H9 (cell line): ENCODE measurements around the gene AMIGO3. TPM values are rescaled to one million over a fixed set of nuclear protein-coding genes. Genes with fewer than 3 reads are reported as not detected.
"Not testable (repeated sequence)": the region's sequence is repeated elsewhere in the genome, so short reads cannot be mapped to it uniquely, and the experiment has no call there.

Experiments
- DNase-seq: peaks from one replicate; pipeline ENCODE4 v3.0.0-alpha.2; 2017
- H2AFZ ChIP-seq: one replicate; pipeline ENCODE4 v1.6.1; 2013; ENCODE audit warnings: mild to moderate bottlenecking, low read length, control low read depth, moderate library complexity
- H2AK5ac ChIP-seq: 2 replicates; pipeline ENCODE4 v1.6.1; 2013; ENCODE audit warnings: low read length, control low read depth, mixed read lengths; ENCODE audit not compliant: insufficient read length
- H2BK120ac ChIP-seq: one replicate; pipeline ENCODE4 v1.6.1; 2013; ENCODE audit warnings: low read depth, mild to moderate bottlenecking, low read length, control low read depth, inconsistent platforms; ENCODE audit not compliant: poor library complexity, severe bottlenecking
- H2BK12ac ChIP-seq: 2 replicates; pipeline ENCODE4 v1.6.1; 2013; ENCODE audit warnings: low read length, control low read depth, mixed read lengths, low read depth; ENCODE audit not compliant: insufficient read length
- H2BK15ac ChIP-seq: 2 replicates; pipeline ENCODE4 v1.6.1; 2013; ENCODE audit warnings: low read depth, low read length, control low read depth
- H2BK20ac ChIP-seq: one replicate; pipeline ENCODE4 v1.6.1; 2013; ENCODE audit warnings: low read depth, mild to moderate bottlenecking, low read length, control low read depth, inconsistent platforms; ENCODE audit not compliant: poor library complexity, severe bottlenecking
- H2BK5ac ChIP-seq: 2 replicates; pipeline ENCODE4 v1.6.1; 2013; ENCODE audit warnings: low read length, control low read depth, mixed read lengths; ENCODE audit not compliant: insufficient read length
- H3K14ac ChIP-seq: 2 replicates; pipeline ENCODE4 v1.6.1; 2013; ENCODE audit warnings: low read length, control low read depth; ENCODE audit not compliant: insufficient read depth
- H3K18ac ChIP-seq: 2 replicates; pipeline ENCODE4 v1.6.1; 2013; ENCODE audit warnings: low read depth, mild to moderate bottlenecking, mixed read lengths, low read length, control low read depth; ENCODE audit not compliant: insufficient read length
- H3K23ac ChIP-seq: 2 replicates; pipeline ENCODE4 v1.6.1; 2013; ENCODE audit warnings: low read length, control low read depth, mixed read lengths, low read depth; ENCODE audit not compliant: insufficient read length
- H3K23me2 ChIP-seq: 2 replicates; pipeline ENCODE4 v1.6.1; 2013; ENCODE audit warnings: low read depth, mild to moderate bottlenecking, mixed read lengths, low read length, control low read depth; ENCODE audit not compliant: insufficient read length, poor library complexity, severe bottlenecking
- H3K27ac ChIP-seq: 2 replicates; pipeline ENCODE4 v1.5.1; 2013; ENCODE audit warnings: low read length, control low read depth, mixed read lengths, low read depth; ENCODE audit not compliant: insufficient read length
- H3K27me3 ChIP-seq: 2 replicates; pipeline ENCODE4 v1.6.1; 2013; ENCODE audit warnings: low read length, control low read depth, inconsistent platforms; ENCODE audit not compliant: insufficient read depth
- H3K4ac ChIP-seq: 2 replicates; pipeline ENCODE4 v1.6.1; 2013; ENCODE audit warnings: low read depth, mild to moderate bottlenecking, control low read depth, inconsistent platforms, low read length, moderate library complexity
- H3K4me1 ChIP-seq: 2 replicates; pipeline ENCODE4 v1.6.1; 2013; ENCODE audit warnings: low read length, control low read depth, inconsistent platforms; ENCODE audit not compliant: insufficient read depth
- H3K4me2 ChIP-seq: 2 replicates; pipeline ENCODE4 v1.6.1; 2013; ENCODE audit warnings: low read length, control low read depth, mixed read lengths; ENCODE audit not compliant: insufficient read length, insufficient read depth
- H3K56ac ChIP-seq: 2 replicates; pipeline ENCODE4 v1.6.1; 2013; ENCODE audit warnings: low read depth, mild to moderate bottlenecking, mixed read lengths, low read length, control low read depth; ENCODE audit not compliant: insufficient read length
- H3K79me1 ChIP-seq: 2 replicates; pipeline ENCODE4 v1.6.1; 2013; ENCODE audit warnings: low read depth, mild to moderate bottlenecking, moderate library complexity, low read length, control low read depth, inconsistent platforms; ENCODE audit not compliant: insufficient read depth, poor library complexity, severe bottlenecking
- H3K79me2 ChIP-seq: 2 replicates; pipeline ENCODE4 v1.6.1; 2013; ENCODE audit warnings: low read length, control low read depth, inconsistent platforms; ENCODE audit not compliant: insufficient read depth
- H3K9ac ChIP-seq: 2 replicates; pipeline ENCODE4 v1.6.1; 2013; ENCODE audit warnings: low read length, control low read depth, mixed read lengths; ENCODE audit not compliant: insufficient read length; ENCODE audit errors: extremely low read depth
- H3K9me3 ChIP-seq: one replicate; pipeline ENCODE4 v1.6.1; 2013; ENCODE audit warnings: low read depth, low read length, inconsistent platforms; ENCODE audit not compliant: control insufficient read depth
- H3T11ph ChIP-seq: one replicate; pipeline ENCODE4 v1.6.1; 2013; ENCODE audit warnings: mild to moderate bottlenecking, low read length, control low read depth, inconsistent platforms
- H4K20me1 ChIP-seq: one replicate; pipeline ENCODE4 v1.6.1; 2013; ENCODE audit not compliant: control insufficient read depth, insufficient read length, insufficient read depth
- H4K5ac ChIP-seq: 2 replicates; pipeline ENCODE4 v1.6.1; 2013; ENCODE audit warnings: low read depth, mild to moderate bottlenecking, mixed read lengths, low read length, control low read depth; ENCODE audit not compliant: insufficient read length
- H4K8ac ChIP-seq: replicated peaks from 2 replicates; pipeline ENCODE4 v1.6.1; 2013; ENCODE audit warnings: low read length, control low read depth, mixed read lengths, low read depth; ENCODE audit not compliant: insufficient read length
- H4K91ac ChIP-seq: 2 replicates; pipeline ENCODE4 v1.6.1; 2013; ENCODE audit warnings: low read depth, mild to moderate bottlenecking, moderate library complexity, mixed read lengths, low read length, control low read depth; ENCODE audit not compliant: insufficient read length
- H3K27ac Mint-ChIP-seq, 3 experiments: 2 replicates in 2 of 3; 3 replicates in 1 of 3; pipeline ENCODE4 v1.8.0; 2020 to 2021; ENCODE audit warnings: mixed read lengths in 3 of 3, mild to moderate bottlenecking in 1 of 3, moderate library complexity in 1 of 3
- H3K27me3 Mint-ChIP-seq: 2 replicates; pipeline ENCODE4 v1.8.0; 2021; ENCODE audit warnings: low read depth, mild to moderate bottlenecking, moderate library complexity, mixed read lengths
- H3K36me3 Mint-ChIP-seq, 3 experiments: 2 replicates in 2 of 3; 3 replicates in 1 of 3; pipeline ENCODE4 v1.8.0; 2020 to 2021; ENCODE audit warnings: low read depth in 3 of 3, mixed read lengths in 3 of 3; ENCODE audit not compliant: insufficient read depth in 1 of 3
- H3K4me1 Mint-ChIP-seq, 2 experiments: 2 replicates each; pipeline ENCODE4 v1.8.0; 2020; ENCODE audit warnings: mixed read lengths in 2 of 2
- H3K4me3 Mint-ChIP-seq, 2 experiments: 2 replicates in 1 of 2; 3 replicates in 1 of 2; pipeline ENCODE4 v1.8.0; 2020 to 2021; ENCODE audit warnings: mild to moderate bottlenecking in 2 of 2, mixed read lengths in 2 of 2, moderate library complexity in 1 of 2
- H3K9me3 Mint-ChIP-seq, 2 experiments: 2 replicates in 1 of 2; 3 replicates in 1 of 2; pipeline ENCODE4 v1.8.0; 2020; ENCODE audit warnings: mild to moderate bottlenecking in 2 of 2, mixed read lengths in 2 of 2, moderate library complexity in 1 of 2
- WGBS: extraction: QIAGEN DNeasy Blood & Tissue Kit; methylation state at CpG from one replicate; pipeline ENCODE4 v1.1.7; 2013; ENCODE audit warnings: missing lambda C conversion rate, low lambda C conversion rate, mixed read lengths; ENCODE audit not compliant: insufficient read length; ENCODE audit errors: extremely low coverage; 5-methylcytosine and 5-hydroxymethylcytosine counted together
- total RNA-seq: library from RNA; stranded (reverse); gene quantifications from 2 replicates; pipeline ENCODE4 v1.2.1, GENCODE V29; 2021

The AMIGO3 gene
- total RNA-seq, 1 experiment from 2014 or later, result 3.8 TPM

- H3K27ac ChIP-seq, H4K8ac ChIP-seq, H2BK12ac ChIP-seq, H2BK5ac ChIP-seq, H3K27ac Mint-ChIP-seq, H2BK120ac ChIP-seq, H3K9ac ChIP-seq, H3K27me3 Mint-ChIP-seq, H4K20me1 ChIP-seq, H3K9me3 Mint-ChIP-seq, H3K56ac ChIP-seq, H3K36me3 Mint-ChIP-seq, H3K79me2 ChIP-seq, H3K18ac ChIP-seq, H3T11ph ChIP-seq, H3K4me2 ChIP-seq, H4K5ac ChIP-seq, H3K4ac ChIP-seq, H3K4me1 ChIP-seq, H4K91ac ChIP-seq, H3K9me3 ChIP-seq, DNase-seq, H3K14ac ChIP-seq, H3K79me1 ChIP-seq, H3K27me3 ChIP-seq, H2AK5ac ChIP-seq, H3K23ac ChIP-seq, H2BK15ac ChIP-seq, H2AFZ ChIP-seq, H3K23me2 ChIP-seq, H2BK20ac ChIP-seq: not testable (repeated sequence)
- no CpG with 5 or more reads among the region's 3 CpGs for WGBS
- Mint-ChIP-seq H3K4me3 (peak overlapping the region; percentile 90 to 99), H3K4me1 (peaks cover 16 to 25% of the 10 kb centered on the region in 2 experiments)
These were observed 28.6 kb downstream of the AMIGO3 start for GRCh38 chr3:49690856-49691255.

GRCh38 chr3:49689908-49690624 lies 29.4 kb downstream of the AMIGO3 start:
- H2BK20ac ChIP-seq, H3K27me3 ChIP-seq, H3K79me2 ChIP-seq, H4K8ac ChIP-seq, H3K14ac ChIP-seq, DNase-seq, H2AFZ ChIP-seq, H2BK5ac ChIP-seq, H2BK15ac ChIP-seq, H3K23me2 ChIP-seq, H3K36me3 Mint-ChIP-seq, H3K27me3 Mint-ChIP-seq, H3K9me3 Mint-ChIP-seq, H3K56ac ChIP-seq, H4K5ac ChIP-seq, H2BK12ac ChIP-seq, H2AK5ac ChIP-seq, H4K91ac ChIP-seq, H3K27ac ChIP-seq, H3T11ph ChIP-seq, H4K20me1 ChIP-seq, H3K9me3 ChIP-seq, H3K4ac ChIP-seq, H3K18ac ChIP-seq, H3K4me1 ChIP-seq, H2BK120ac ChIP-seq, H3K23ac ChIP-seq, H3K79me1 ChIP-seq: not testable (repeated sequence)
- Histone ChIP-seq H3K9ac (peak overlapping the region; percentile 42), H3K4me2 (peak overlapping the region; percentile 74)
- Mint-ChIP-seq H3K4me3 (peak overlapping the region; percentile 90 to 99), H3K27ac (peak overlapping the region in 2 of 3 experiments; percentile 81 to 96; a peak in 5 of 7 replicates), H3K4me1 (peaks cover 20 to 30% of the 10 kb centered on the region in 2 experiments)
- WGBS, result no CpG with 5 or more reads among the region's 16 CpGs
